A673 (cell line): Measurements from ENCODE around the gene DNHD1. TPM values are rescaled to one million over a fixed set of nuclear protein-coding genes. Genes with fewer than 3 reads are reported as not detected.

Experiments
- BruUV-seq: library from RNA; stranded (reverse); fragments of 400-500 nt; replicated peaks from 2 replicates; lab custom pipeline; 2021; lab: Mats Ljungman, UMichigan
- CTCF ChIA-PET: fragments of 300-600 bp; sonication (Branson Sonifier 250); formaldehyde crosslinking; loops from one replicate; lab custom pipeline; 2022; ENCODE audit warnings: antibody characterized with exemption; lab: Charles Lee
- POLR2A ChIA-PET: fragments of 300-600 bp; sonication (Branson Sonifier 250); formaldehyde crosslinking; loops from one replicate; lab custom pipeline; 2022; ENCODE audit warnings: antibody characterized with exemption; ENCODE audit not compliant: low non-redundant PET; lab: Charles Lee
- DNase-seq: peaks from one replicate; pipeline ENCODE4 v3.0.0-alpha.2; 2015; ENCODE audit warnings: low spot score
- H3K27ac ChIP-seq: fragments of 200-600 bp; sonication (generic); 2 replicates; pipeline ENCODE4 v1.5.1; 2016; ENCODE audit warnings: mixed run types, low read depth, mild to moderate bottlenecking, mixed read lengths, antibody characterized with exemption, low read length; ENCODE audit not compliant: poor library complexity, severe bottlenecking
- H3K27me3 ChIP-seq: fragments of 200-600 bp; sonication (generic); replicated peaks from 2 replicates; pipeline ENCODE4 v1.6.1; 2017; ENCODE audit warnings: mixed run types, low read depth, mild to moderate bottlenecking, mixed read lengths, antibody characterized with exemption, low read length; ENCODE audit not compliant: insufficient read depth, poor library complexity
- H3K36me3 ChIP-seq: fragments of 200-600 bp; sonication (generic); 2 replicates; pipeline ENCODE4 v1.6.1; 2016; ENCODE audit warnings: mixed run types, mild to moderate bottlenecking, mixed read lengths, antibody characterized with exemption, low read length; ENCODE audit not compliant: insufficient read depth, poor library complexity, severe bottlenecking
- H3K4me1 ChIP-seq: fragments of 200-600 bp; sonication (generic); 2 replicates; pipeline ENCODE4 v1.6.1; 2017; ENCODE audit warnings: mixed run types, mild to moderate bottlenecking, mixed read lengths, antibody characterized with exemption, low read length; ENCODE audit not compliant: insufficient read depth, poor library complexity, severe bottlenecking
- H3K4me3 ChIP-seq: fragments of 200-600 bp; sonication (generic); 2 replicates; pipeline ENCODE4 v1.5.1; 2016; ENCODE audit warnings: low read depth, mixed run types, mild to moderate bottlenecking, mixed read lengths, low read length; ENCODE audit not compliant: poor library complexity, severe bottlenecking
- H3K9me3 ChIP-seq: fragments of 200-600 bp; sonication (generic); 2 replicates; pipeline ENCODE4 v1.6.1; 2016; ENCODE audit warnings: mixed run types, low read depth, mild to moderate bottlenecking, mixed read lengths, antibody characterized with exemption, low read length; ENCODE audit not compliant: poor library complexity, severe bottlenecking
- CTCF ChIP-seq: fragments of 300-800, 200-600 bp; sonication (generic); conservative IDR thresholded peaks from 2 replicates; pipeline ENCODE4 v1.5.1; 2017; ENCODE audit warnings: low read depth, mild to moderate bottlenecking, antibody characterized with exemption, low read length, moderate library complexity, mixed read lengths
- EZH2 ChIP-seq: fragments of 200-600 bp; sonication (generic); IDR thresholded peaks from 2 replicates; pipeline ENCODE4 v1.6.1; 2017; ENCODE audit warnings: borderline replicate concordance, low read depth, mild to moderate bottlenecking, mixed read lengths, antibody characterized with exemption, low read length; ENCODE audit not compliant: poor library complexity, severe bottlenecking
- intact Hi-C: fragments of 100-400 bp; cut with micrococcal nuclease; formaldehyde crosslinking; loops from one replicate; pipeline ENCODE4 v1.10.0; 2022; ENCODE audit not compliant: unreplicated experiment
- total RNA-seq: library from RNA; stranded (reverse); gene quantifications from 2 replicates; pipeline ENCODE4 v1.2.3, GENCODE V29; 2021

DNHD1 gene
- total RNA-seq, 1 experiment from 2014 or later, result 20.1 TPM

GRCh38 chr11:6602096-6602940, 105.2 kb downstream of the DNHD1 start:
- BruUV-seq, result no TSS peak

GRCh38 chr11:6603287-6604080, 106.4 kb downstream of the DNHD1 start, which contains the start of the genes ILK and RRP8:
TSS of gene ILK (plus strand) at chr11:6603774. CDS start at chr11:6604272, 498 bp downstream.
TSS of gene RRP8 (minus strand) at chr11:6603616. CDS start at chr11:6603502, 114 bp downstream.
- ChIA-PET CTCF (interaction anchor here (0.7 kb wide), 1 partner anchor 72 kb away, joined by 3 read pairs; no protein-coding TSS in a partner anchor), POLR2A (no interaction called here)
- Histone ChIP-seq H3K9me3 (no peaks in the 10 kb centered on the region), H3K36me3 (peaks cover 38% of the 10 kb centered on the region), H3K4me1 (peaks cover 10% of the 10 kb centered on the region), H3K27ac (peak within 1 kb of the TSS; percentile 78), H3K4me3 (peak within 1 kb of the TSS; percentile 74), H3K27me3 (no peaks in the 10 kb centered on the region)
- no peak for TF ChIP-seq CTCF
- TF ChIP-seq EZH2, result no peak
- peak; percentile 91 for DNase-seq
- intact Hi-C loops, result loop anchor here (5.0 kb wide), 1 partner anchor 71 kb away; no protein-coding TSS in a partner anchor
- BruUV-seq, result no TSS peak

More at GRCh38 chr11:6602096-6602940, 105.2 kb downstream of the DNHD1 start:
- ChIA-PET CTCF (interaction anchor here (0.7 kb wide), 1 partner anchor 71 kb away, joined by 3 read pairs; no protein-coding TSS in a partner anchor), POLR2A (no interaction called here)
- Histone ChIP-seq H3K9me3 (no peaks in the 10 kb centered on the region), H3K36me3 (peaks cover 32% of the 10 kb centered on the region), H3K27ac (peak overlapping the region; percentile 78), H3K4me3 (peak overlapping the region; percentile 74), H3K27me3 (no peaks in the 10 kb centered on the region), H3K4me1 (peaks cover 10% of the 10 kb centered on the region)
- DNase-seq, result no peak
- intact Hi-C loops, result loop anchor here (5.0 kb wide), 1 partner anchor 70 kb away; no protein-coding TSS in a partner anchor
- TF ChIP-seq EZH2 (no peak), CTCF (no peak)

- intact Hi-C loops, result loop anchor here (5.0 kb wide), 1 partner anchor 72 kb away; no protein-coding TSS in a partner anchor
- peak overlapping the region; percentile 74 for H3K4me3 ChIP-seq
- DNase-seq, result peak; percentile 51
- H3K4me1 ChIP-seq, result peaks cover 10% of the 10 kb centered on the region
- H3K36me3 ChIP-seq, result peaks cover 39% of the 10 kb centered on the region
- no peaks in the 10 kb centered on the region for H3K9me3 ChIP-seq
- H3K27me3 ChIP-seq, result no peaks in the 10 kb centered on the region
- no TSS peak for BruUV-seq
- H3K27ac ChIP-seq, result peak overlapping the region; percentile 78
- ChIA-PET CTCF (no interaction called here), POLR2A (no interaction called here)
- TF ChIP-seq CTCF (0 out of 2 replicates have a peak, but pooled peaks have one; percentile 22), EZH2 (no peak)
Observed at GRCh38 chr11:6604081-6604626, 107.1 kb downstream of the DNHD1 start.
